ENCODE data around the gene AKNA.
A peak's percentile ranks its signal among the peaks of the same experiment; 100 is the strongest.
"Not testable (repeated sequence)": the region's sequence is repeated elsewhere in the genome, so short reads cannot be mapped to it uniquely, and the experiment has no call there.

Gene AKNA

DNA sequence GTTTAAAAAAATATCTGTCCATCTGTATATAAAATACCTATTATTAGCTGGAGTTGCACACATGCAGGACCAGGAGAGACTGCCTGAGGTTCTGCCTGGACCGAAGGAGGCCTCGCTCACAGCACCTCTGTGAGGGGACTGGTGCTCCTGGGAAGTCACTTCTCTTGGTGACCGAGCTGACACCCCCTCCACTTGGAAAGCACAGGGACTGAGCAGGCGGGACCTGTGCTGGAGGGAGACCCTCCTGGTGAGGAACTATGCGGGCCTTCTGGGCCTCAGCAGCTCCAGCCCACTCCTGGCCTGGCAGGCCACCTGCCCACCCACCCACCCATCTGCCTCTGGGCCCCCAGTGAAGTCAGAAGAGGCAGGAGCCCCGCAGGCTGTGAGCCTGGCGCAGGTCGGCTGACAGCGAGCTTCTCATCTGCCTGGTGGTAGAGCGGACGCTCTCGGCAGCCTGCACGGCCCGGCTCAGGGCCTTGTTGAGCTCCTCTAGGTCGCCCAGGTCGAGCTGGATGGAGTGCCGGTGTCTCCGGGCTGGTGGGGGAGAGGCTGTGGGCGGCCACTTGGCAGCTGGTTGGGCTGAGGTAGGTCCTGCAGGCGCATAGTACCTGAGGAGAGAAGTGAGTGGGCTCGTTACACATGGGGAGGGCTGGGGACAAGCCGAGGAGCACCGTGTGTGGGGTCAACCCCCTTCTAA lies 50.9 kb downstream of the AKNA start:
- DNase-seq = no peak

DNA sequence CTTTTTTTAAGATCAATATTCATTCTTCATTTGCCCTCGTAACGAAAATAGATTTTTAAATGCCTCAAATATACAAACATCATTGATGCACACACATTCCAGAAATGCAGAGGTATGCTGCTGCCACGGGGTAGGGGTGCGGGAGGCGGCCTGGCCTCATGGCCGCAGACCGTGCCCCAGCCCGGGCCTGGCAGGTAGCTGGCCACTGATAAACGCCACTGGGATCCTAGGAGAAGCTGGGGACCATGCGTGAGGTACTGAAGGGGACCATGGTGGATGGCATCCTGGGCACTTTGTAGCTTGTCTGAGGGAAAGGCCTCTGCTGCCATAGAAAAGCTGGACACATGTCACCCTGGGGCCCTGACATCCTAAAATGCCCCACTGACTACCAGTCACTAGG lies 51.6 kb downstream of the AKNA start:
- ATAC-seq (no peak), DNase-seq (no peak)

More for the DNA sequence above, 50.9 kb downstream of the AKNA start:
- ATAC-seq = no peak

DNA sequence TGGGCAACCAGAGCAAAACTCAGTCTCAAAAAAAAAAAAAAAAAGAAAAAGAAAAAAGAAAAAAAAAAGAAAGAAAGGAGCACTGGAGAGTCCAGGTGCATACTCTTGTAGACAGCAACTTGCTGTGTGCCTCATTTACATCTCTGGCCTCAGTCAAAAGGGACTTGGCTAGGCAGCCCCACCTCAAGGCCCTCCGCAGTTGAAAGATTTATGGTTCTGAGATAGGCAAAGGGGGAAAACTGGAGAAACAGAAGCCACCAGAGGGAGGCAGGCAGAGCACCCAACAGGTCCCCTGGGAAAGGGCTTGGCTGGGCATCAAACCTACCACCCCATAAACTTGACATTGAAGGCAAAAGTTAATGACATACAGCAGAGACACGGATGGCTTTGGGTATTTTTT lies 52.0 kb downstream of the AKNA start:
- ATAC-seq (no peak), DNase-seq (no peak)

DNA sequence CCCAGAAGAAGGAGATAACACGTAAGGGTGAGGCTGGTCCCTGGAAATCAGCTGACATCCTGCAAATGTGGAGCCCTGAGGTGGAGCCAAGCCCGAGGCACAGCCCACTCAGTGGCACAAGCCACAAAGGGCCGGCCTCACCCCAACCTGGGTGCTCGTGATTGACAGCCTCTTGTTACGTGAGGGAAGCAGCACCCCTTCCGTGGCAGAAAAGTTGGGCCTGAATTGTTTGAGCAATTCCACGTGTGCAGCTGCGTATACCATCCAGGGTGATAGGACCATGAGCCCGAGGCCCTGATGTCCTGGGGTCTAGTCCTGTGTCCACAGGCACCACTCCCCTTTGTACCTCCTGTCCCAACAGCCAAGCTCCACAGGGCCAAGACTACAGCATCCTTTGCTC lies 53.3 kb downstream of the AKNA start:
- DNase-seq (no peak), ATAC-seq (no peak)

DNA sequence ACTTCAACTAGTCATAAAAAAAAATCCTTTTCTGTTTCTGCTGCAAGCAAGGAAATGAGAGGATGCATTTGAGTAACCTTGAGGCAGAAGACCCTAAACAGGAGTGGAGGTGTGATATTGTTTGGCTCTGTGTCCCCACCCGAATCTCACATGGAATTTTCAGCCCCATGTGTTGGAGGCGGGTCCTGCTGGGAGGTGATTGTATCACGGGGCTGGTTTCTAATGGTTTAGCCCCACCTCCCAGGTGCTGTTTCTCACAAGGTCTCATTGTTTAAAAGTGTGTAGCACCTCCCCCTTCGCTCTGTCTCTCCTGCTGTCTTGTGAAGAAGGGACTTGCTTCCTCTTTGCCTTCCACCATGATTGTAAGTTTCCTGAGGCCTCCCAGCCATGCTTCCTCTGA lies 54.1 kb downstream of the AKNA start:
- not testable (repeated sequence) for ATAC-seq, DNase-seq

DNA sequence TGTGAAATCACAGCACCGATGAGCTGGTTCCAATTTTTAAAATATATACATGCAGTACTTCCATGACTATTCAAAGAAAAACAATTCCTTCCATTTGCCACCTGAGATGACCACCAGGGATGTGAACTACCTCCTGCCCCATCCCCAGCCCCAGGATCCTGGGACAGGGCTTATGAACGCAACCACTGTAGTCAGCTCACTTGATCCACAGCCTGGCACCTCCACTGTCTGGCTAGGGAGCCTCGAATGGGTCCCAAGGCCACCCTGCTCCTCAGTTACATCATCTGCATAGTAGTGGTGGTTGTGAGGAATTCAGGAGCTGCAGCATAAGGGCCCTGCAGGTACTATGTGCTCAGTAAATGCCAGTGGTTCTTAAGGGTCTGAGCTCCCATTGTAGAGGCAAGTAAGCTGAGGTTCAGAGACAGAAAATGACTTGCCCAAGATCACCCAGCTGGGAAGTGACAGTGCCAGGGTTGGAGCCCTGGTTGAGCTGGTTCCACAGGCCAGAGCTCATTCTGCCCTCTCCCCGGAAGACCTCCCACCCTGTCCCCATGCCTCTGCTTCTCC lies 55.2 kb downstream of the AKNA start:
- peak; percentile 9 for ATAC-seq
- not testable (repeated sequence) for DNase-seq

DNA sequence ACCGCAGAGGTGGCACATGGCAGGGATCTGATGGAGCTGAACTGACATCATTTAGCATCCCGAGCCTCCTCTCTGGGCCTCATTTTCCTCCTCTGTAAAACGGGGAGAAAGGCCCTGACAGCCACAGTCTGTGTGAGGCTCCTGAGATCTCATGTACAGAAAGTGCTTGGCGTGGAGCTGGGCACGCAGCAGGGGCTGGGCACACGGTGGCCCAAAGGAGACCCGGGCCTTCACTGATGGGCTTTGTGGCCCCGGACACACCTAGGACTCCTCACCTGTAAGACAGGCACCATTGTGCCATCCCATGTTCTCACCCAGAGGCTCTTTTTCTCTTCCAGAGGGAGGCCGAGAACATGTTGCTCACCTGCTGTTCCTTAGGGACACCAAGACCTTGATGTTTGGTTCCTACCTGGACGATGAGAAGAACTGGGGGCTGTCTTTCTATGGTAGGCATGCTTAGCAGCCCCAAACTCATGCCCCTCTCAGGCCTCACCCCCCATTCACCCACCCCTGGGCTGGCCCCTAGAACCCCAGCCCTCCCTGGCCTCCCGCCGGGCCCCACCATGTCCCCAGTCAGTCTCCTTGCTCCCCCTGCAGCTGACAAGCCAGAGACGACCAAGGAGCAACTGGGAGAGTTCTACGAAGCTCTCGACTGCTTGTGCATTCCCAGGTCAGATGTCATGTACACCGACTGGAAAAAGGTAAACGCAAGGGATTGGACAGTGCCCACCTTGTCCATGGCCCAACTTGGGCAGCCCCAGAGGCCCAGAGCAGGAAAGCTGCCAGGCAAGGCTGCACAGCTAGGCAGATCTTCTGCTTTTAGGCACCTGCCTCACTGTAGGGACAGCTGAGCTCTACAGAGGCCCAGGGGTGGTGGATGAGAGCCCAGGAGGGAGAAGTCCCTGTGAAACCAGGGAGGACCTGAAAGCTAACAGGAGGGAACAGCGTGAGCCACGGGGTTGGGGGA lies 56.3 kb downstream of the AKNA start:
- DNase-seq = not testable (repeated sequence)
- ATAC-seq = peak; percentile 11

DNA sequence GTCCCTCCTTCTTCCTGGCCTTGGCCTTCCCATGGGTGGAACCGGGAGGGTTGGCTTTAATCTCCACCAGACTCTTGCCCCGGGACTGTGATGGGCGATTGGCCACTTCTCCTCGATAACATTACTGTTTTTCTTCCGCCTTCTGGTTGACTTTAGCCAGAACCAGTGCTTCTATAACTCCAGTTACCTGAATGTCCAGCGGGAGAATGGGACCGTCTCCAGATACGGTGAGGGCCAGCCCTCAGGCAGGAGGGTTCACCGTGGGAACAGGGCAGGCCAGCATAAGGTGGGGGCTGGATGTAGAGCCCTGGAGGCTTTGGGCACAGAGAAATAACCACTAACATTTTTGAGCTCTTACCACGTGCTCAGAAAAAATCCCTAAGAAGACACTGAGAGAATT lies 57.1 kb downstream of the AKNA start:
- DNase-seq (no peak), ATAC-seq (no peak)

DNA sequence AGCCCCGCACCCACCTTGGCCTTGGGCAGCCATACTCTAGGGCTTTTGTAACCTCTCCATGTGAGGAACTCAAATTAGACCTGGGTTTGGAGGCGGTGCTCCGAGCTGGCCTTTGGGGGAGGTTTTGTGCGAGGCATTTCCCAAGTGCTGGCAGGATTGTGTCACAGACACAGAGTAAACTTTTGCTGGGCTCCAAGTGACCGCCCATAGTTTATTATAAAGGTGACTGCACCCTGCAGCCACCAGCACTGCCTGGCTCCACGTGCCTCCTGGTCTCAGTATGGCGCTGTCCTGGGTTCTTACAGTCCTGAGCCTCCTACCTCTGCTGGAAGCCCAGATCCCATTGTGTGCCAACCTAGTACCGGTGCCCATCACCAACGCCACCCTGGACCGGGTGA lies 58.2 kb downstream of the AKNA start, which contains the start of gene ORM2:
Gene ORM2, plus strand, starts transcription at position 245 of the 398 bp plus-strand sequence. Its CDS starts 36 bp downstream, at position 281.
- DNase-seq, ATAC-seq: not testable (repeated sequence)

DNA sequence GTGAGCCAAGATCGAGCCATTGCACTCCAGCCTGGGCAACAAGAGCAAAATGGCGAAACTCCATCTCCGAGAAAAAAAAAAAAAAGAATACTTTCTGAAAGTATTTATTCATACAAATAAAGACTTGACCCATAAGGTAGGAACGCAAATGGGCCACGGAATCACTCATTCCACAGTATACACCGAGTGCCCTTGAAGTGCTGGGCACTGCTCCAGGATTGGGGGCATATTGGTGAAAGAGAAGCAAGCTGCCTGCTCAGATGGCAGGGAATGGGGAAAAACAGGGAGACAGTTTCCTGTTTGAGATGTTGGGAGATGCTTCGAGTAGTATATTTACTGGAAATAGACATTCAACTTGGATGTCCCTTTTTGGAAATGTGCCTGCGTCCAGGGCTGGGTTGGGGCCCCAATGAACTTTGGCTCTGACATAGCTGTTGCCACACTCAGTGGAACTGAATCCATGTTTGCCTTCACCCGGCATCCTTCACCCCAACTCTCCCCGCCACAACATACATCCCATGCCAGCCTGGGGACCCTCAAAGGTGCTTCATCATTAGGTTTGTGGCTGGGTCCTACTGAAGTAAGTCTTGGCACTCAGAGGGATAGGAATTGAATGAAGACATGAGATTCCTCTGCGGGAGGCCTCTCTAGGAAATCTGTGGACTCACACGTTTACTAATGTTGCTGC lies 58.7 kb downstream of the AKNA start:
- not testable (repeated sequence) for ATAC-seq

DNA sequence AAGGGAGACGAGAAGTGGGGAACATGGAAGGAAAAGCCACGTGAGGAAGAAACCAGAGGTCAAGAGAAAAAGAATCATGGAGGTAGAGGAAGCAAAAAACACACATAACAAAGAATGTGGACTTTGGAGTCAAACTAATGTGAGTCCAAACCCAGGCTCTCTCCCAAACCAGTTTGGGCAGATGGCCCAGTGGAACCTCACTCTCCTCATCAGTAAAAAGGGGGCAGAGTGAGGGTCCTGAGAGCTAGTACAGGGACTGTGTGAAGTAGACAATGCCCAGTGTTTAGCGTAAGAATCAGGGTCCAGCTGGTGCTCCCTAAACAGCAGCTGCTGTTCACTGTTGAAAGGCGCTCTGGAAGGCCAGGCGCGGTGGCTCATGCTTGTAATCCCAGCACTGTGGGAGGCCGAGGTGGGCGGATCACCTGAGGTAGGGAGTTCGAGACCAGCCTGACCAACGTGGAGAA lies 59.4 kb downstream of the AKNA start:
- DNase-seq, ATAC-seq: not testable (repeated sequence)

More for the DNA sequence above, 58.7 kb downstream of the AKNA start:
- not testable (repeated sequence) for DNase-seq

DNA sequence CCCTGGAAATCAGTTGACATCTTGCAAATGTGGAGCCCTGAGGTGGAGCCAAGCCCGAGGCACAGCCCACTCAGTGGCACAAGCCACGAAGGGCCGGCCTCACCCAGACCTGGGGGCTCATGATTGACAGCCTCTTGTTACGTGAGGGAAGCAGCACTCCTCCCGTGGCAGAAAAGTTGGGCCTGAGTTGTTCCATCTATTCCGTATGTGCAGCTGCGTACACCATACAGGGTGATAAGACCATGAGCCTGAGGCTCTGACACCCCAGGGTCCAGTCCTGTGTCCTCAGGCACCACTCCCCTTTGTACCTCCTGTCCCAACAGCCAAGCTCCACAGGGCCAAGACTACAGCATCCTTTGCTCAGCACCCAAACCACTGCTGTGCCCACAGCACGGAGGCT lies 60.0 kb downstream of the AKNA start:
- ATAC-seq = no peak
- DNase-seq = no peak

DNA sequence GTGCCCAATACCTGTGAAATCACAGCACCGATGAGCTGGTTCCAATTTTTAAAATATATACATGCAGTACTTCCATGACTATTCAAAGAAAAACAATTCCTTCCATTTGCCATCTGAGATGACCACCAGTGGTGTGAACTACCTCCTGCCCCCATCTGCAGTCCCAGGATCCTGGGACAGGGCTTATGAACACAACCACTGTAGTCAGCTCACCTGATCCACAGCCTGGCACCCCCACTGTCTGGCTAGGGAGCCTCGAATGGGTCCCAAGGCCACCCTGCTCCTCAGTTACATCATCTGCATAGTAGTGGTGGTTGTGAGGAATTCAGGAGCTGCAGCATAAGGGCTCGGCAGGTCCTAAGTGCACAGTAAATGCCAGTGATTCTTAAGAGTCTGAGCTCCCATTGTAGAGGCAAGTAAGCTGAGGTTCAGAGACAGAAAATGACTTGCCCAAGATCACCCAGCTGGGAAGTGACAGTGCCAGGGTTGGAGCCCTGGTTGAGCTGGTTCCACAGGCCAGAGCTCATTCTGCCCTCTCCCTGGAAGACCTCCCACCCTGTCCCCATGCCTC lies 62.0 kb downstream of the AKNA start:
- DNase-seq, ATAC-seq: not testable (repeated sequence)

DNA sequence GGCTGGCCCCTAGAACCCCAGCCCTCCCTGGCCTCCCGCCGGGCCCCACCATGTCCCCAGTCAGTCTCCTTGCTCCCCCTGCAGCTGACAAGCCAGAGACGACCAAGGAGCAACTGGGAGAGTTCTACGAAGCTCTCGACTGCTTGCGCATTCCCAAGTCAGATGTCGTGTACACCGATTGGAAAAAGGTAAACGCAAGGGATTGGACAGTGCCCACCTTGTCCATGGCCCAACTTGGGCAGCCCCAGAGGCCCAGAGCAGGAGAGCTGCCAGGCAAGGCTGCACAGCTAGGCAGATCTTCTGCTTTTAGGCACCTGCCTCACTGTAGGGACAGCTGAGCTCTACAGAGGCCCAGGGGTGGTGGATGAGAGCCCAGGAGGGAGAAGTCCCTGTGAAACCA lies 62.8 kb downstream of the AKNA start:
- ATAC-seq, DNase-seq: not testable (repeated sequence)

DNA sequence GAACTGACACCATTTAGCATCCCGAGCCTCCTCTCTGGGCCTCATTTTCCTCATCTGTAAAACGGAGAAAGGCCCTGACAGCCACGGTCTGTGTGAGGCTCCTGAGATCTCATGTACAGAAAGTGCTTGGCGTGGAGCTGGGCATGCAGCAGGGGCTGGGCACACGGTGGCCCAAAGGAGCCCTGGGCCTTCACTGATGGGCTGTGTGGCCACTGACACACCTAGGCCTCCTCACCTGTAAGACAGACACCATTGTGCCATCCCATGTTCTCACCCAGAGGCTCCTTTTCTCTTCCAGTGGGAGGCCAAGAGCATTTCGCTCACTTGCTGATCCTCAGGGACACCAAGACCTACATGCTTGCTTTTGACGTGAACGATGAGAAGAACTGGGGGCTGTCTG lies 63.3 kb downstream of the AKNA start:
- DNase-seq = no peak
- no peak for ATAC-seq

DNA sequence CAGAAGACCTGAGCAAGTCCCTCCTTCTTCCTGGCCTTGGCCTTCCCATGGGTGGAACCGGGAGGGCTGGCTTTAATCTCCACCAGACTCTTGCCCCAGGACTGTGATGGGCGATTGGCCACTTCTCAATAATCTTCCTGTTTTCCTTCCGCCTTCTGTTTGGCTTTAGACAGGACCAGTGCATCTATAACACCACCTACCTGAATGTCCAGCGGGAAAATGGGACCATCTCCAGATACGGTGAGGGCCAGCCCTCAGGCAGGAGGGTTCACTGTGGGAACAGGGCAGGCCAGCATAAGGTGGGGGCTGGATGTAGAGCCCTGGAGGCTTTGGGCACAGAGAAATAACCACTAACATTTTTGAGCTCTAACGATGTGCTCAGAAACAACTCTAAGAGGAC lies 63.9 kb downstream of the AKNA start:
- ATAC-seq, DNase-seq: not testable (repeated sequence)

DNA sequence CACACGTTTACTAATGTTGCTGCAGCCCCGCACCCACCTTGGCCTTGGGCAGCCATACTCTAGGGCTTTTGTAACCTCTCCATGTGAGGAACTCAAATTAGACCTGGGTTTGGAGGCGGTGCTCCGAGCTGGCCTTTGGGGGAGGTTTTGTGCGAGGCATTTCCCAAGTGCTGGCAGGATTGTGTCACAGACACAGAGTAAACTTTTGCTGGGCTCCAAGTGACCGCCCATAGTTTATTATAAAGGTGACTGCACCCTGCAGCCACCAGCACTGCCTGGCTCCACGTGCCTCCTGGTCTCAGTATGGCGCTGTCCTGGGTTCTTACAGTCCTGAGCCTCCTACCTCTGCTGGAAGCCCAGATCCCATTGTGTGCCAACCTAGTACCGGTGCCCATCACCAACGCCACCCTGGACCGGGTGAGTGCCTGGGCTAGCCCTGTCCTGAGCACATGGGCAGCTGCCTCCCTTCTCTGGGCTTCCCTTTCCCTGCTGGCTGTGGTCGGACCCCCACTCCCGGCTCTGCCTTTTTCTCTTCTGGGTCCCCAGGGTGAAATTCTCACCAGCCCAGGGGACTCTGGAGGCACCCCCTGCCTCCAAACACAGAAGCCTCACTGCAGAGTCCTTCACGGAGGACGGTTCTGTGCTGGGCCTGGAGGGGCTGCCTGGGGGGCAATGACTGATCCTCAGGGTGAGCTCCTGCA lies 64.8 kb downstream of the AKNA start, which contains the start of gene ORM1:
Gene ORM1, plus strand, starts transcription at position 268 of the 701 bp plus-strand sequence. Its CDS starts 36 bp downstream, at position 304.
- not testable (repeated sequence) for DNase-seq, ATAC-seq

DNA sequence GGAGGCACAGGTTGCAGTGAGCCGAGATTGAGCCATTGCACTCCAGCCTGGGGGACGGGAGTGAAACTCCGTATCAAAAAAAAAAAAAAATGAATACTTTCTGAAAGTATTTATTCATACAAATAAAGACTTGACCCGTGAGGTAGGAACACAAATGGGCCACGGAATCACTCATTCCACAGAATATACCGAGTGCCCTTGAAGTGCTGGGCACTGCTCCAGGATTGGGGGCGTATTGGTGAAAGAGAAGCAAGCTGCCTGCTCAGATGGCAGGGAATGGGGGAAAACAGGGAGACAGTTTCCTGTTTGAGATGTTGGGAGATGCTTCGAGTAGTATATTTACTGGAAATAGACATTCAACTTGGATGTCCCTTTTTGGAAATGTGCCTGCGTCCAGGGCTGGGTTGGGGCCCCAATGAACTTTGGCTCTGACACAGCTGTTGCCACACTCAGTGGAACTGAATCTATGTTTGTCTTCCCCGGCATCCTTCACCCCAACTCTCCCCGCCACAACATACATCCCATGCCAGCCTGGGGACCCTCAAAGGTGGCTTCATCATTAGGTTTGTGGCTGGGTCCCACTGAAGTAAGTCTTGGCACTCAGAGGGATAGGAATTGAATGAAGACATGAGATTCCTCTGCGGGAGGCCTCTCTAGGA lies 65.5 kb downstream of the AKNA start:
- not testable (repeated sequence) for ATAC-seq, DNase-seq

DNA sequence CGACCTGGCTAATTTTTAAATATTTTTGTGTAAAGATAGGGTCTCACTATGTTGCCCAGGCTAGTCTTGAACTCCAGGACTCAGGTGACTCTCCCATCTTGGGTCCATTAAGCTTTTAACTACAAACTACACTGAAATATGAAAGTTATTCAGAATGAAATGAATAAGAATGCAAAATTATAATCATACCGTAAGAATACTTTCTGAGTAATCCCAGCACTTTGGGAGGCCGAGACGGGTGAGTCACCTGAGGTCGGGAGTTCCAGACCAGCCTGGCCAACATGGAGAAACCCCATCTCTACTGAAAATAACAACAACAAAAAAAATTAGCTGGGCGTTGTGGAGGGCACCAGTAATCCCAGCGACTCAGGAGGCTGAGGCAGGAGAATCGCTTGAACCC lies 66.0 kb downstream of the AKNA start:
- ATAC-seq (peak; percentile 39), DNase-seq (no peak)

DNA sequence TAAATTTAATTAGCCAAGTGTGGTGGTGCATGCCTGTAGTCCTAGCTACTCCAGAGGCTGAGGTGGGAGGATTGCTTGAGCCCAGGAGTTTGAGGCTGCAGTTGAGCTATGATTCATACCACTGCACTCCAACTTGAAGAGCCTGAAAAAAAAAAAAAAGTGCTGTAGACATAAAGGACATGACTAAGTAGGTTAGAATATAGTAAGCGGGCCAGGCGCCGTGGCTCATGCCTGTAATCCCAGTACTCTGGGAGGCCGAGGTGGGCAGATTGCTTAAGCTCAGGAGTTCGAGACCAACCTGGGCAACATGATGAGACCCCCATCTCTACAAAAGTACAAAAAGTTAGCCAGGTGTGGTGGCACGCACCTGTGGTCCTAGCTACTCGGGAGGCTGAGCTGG lies 67.1 kb downstream of the AKNA start:
- DNase-seq, ATAC-seq: not testable (repeated sequence)
